K562 (cell line): ENCODE results near the gene REEP6. TPM values are rescaled to one million over a fixed set of nuclear protein-coding genes. Genes with fewer than 3 reads are reported as not detected.

ENCODE experiments used
- CBFB ChIP-seq: sonication (generic); formaldehyde crosslinking; IDR thresholded peaks from 2 replicates; pipeline ENCODE4 v1.4.0; 2020; ENCODE audit warnings: mild to moderate bottlenecking, missing genetic modification reagents
- CHD2 ChIP-seq: IDR thresholded peaks from 2 replicates; pipeline ENCODE4 v1.6.1; 2011; ENCODE audit warnings: low read depth, low read length
- CREB5 ChIP-seq: fragments of 250-450 bp; sonication (Bioruptor Pico); IDR thresholded peaks from 2 replicates; pipeline ENCODE4 v1.5.0; 2020; ENCODE audit warnings: mild to moderate bottlenecking
- EGR1 ChIP-seq: fragments of 450-650 bp; conservative IDR thresholded peaks from 2 replicates; pipeline ENCODE4 v1.6.1; 2017; ENCODE audit warnings: mild to moderate bottlenecking
- HNRNPLL ChIP-seq: fragments of 200-400 bp; formaldehyde crosslinking; IDR thresholded peaks from 2 replicates; pipeline ENCODE4 v1.6.1; 2017; ENCODE audit warnings: low read length, low read depth, mild to moderate bottlenecking; ENCODE audit not compliant: poor library complexity, severe bottlenecking
- KDM1A ChIP-seq, 2 experiments: fragments of 450-650 bp; IDR thresholded peaks; 2 replicates each; pipeline ENCODE4 v1.6.1; 2016; ENCODE audit warnings: mild to moderate bottlenecking in 2 of 2
- MAFK ChIP-seq: IDR thresholded peaks from 2 replicates; pipeline ENCODE4 v1.6.1; 2011; ENCODE audit warnings: low read length, improper control_type of control experiment
- MBD2 ChIP-seq: sonication (generic); IDR thresholded peaks from 2 replicates; pipeline ENCODE4 v1.6.1; 2016; ENCODE audit warnings: low read depth, borderline replicate concordance
- MYC ChIP-seq, 2 experiments: fragments of 250-450 bp in 1 of 2; sonication (Bioruptor Pico) in 1 of 2; IDR thresholded peaks; 2 replicates each; pipeline versions ENCODE4 v1.5.1 to v1.6.1; 2012 to 2021; ENCODE audit warnings: low read depth in 2 of 2, borderline replicate concordance in 1 of 2, improper control_type of control experiment in 1 of 2, low read length in 1 of 2, mild to moderate bottlenecking in 1 of 2, moderate library complexity in 1 of 2
- POLR2G ChIP-seq: fragments of 200-400 bp; formaldehyde crosslinking; IDR thresholded peaks from 2 replicates; pipeline ENCODE4 v1.6.1; 2017; ENCODE audit warnings: low read depth, mild to moderate bottlenecking, antibody characterized with exemption, low read length, moderate library complexity
- PTBP1 ChIP-seq: fragments of 200-400 bp; formaldehyde crosslinking; IDR thresholded peaks from 2 replicates; pipeline ENCODE4 v1.6.1; 2017; ENCODE audit warnings: low read depth, low read length
- STAT6 ChIP-seq: sonication (generic); formaldehyde crosslinking; IDR thresholded peaks from 2 replicates; pipeline ENCODE4 v1.8.1; 2023; ENCODE audit warnings: mild to moderate bottlenecking, missing genetic modification reagents
- ZFP30 ChIP-seq: fragments of 250-450 bp; sonication (Bioruptor Pico); IDR thresholded peaks from 2 replicates; pipeline ENCODE4 v1.8.0; 2022; ENCODE audit warnings: moderate library complexity, mild to moderate bottlenecking, inconsistent platforms, borderline replicate concordance
- ZNF263 ChIP-seq: sonication (generic); formaldehyde crosslinking; IDR thresholded peaks from 2 replicates; pipeline ENCODE4 v1.8.0; 2022; ENCODE audit warnings: mild to moderate bottlenecking, missing genetic modification reagents, borderline replicate concordance
- ZNF586 ChIP-seq: fragments of 450-650 bp; formaldehyde crosslinking; conservative IDR thresholded peaks from 2 replicates; pipeline ENCODE4 v1.4.0; 2020; ENCODE audit warnings: mild to moderate bottlenecking, moderate library complexity
- polyA plus RNA-seq, 8 experiments: library from polyadenylated mRNA; depleted of rRNA in 4 of 8; stranded (reverse) in 5 of 8; unstranded in 3 of 8; fragments of >200 nt; fragmentation: Nextera tagmentation in 2 of 8; fragmentation: Illumina TruSeq in 1 of 8; extraction: Ambion mirVana in 2 of 8; extraction: Trizol in 1 of 8; gene quantifications; 2 replicates each; pipeline versions ENCODE4 v1.2.1 to v1.2.3, GENCODE V29; 2011 to 2014; ENCODE audit warnings: inconsistent platforms in 1 of 8, missing spikeins in 1 of 8
- total RNA-seq, 7 experiments: library from RNA; depleted of rRNA in 6 of 7; stranded (reverse); fragments of >200 nt in 6 of 7; fragmentation: Illumina TruSeq in 2 of 7; extraction: Trizol in 2 of 7; gene quantifications; 2 replicates each; pipeline versions ENCODE4 v1.2.1 to v1.2.3, GENCODE V29; 2011 to 2021; ENCODE audit warnings: low replicate concordance in 1 of 7

Gene REEP6
- total and polyA plus RNA-seq, 9 of the 15 experiments (the other 6 are each of a cell fraction or from before 2014, with no cell fraction given), result 1.2 to 64.2 (median 12.7) TPM

- TF ChIP-seq STAT6 (CRISPR knock-in tag) (no peak), CHD2 (0 out of 2 replicates have a peak, but pooled peaks have one; percentile 13), PTBP1 (no peak), MBD2 (peak; percentile 59; the same call in 1 of the 2 replicates), KDM1A (IDR thresholded peaks at IDR 0.05) (peak; percentile 76 to 87), CREB5 (no peak), ZNF263 (CRISPR knock-in tag) (peak; percentile 86), MYC (IDR thresholded peaks at IDR 0.05; ENCODE audit: low read depth, low read length) (no peak), MYC (CRISPR knock-in tag; IDR thresholded peaks at IDR 0.05; ENCODE audit: borderline replicate concordance, low read depth) (no peak), ZNF586 (CRISPR knock-in tag) (no peak), CBFB (no peak), POLR2G (peak; percentile 37; the same call in 1 of the 2 replicates), MAFK (no peak), HNRNPLL (no peak), EGR1 (peak; percentile 55), ZFP30 (CRISPR knock-in tag) (no peak)
Observed at GRCh38 chr19:1449467-1450442, 41.2 kb upstream of the REEP6 start, which contains the start of gene APC2 (continued).
